DMS 273 (cell line): ENCODE results near the gene DPAGT1.
"Not testable (repeated sequence)": the region's sequence is repeated elsewhere in the genome, so short reads cannot be mapped to it uniquely, and the experiment has no call there.

Source experiments
- DNase-seq: peaks from one replicate; lab custom pipeline; 2025; ENCODE audit not compliant: unreplicated experiment; lab: John Stamatoyannopoulos, UW

Gene DPAGT1

GRCh38 chr11:119101759-119102423, at the start of gene DPAGT1:
Gene DPAGT1 (minus strand): TSS chr11:119101853. CDS start chr11:119101655, 198 bp downstream.
- DNase-seq = peak; percentile 96

DNA sequence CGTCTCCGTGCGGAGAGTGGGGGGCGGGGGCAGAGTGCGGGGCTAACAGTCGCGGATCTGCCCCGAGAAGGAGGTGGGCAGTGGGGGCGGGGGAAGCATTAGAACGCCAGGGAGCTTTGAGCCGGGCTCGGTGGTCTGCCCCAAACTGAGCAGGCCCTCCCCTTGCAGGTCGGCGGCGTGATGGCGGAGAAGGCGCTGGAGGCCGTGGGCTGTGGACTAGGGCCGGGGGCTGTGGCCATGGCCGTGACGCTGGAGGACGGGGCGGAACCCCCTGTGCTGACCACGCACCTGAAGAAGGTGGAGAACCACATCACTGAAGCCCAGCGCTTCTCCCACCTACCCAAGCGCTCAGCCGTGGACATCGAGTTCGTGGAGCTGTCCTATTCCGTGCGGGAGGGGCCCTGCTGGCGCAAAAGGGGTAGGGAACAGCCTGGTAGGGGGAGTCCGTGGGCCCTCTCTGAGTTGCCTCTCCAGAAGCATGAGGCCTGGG, 48.2 kb upstream of the DPAGT1 start:
- DNase-seq = no peak

GRCh38 chr11:119149018-119149785, 47.5 kb upstream of the DPAGT1 start, which contains the start of gene ABCG4:
Gene ABCG4 (plus strand): TSS chr11:119149052. CDS start chr11:119149966, 914 bp downstream.
- peak; percentile 44 for DNase-seq

DNA sequence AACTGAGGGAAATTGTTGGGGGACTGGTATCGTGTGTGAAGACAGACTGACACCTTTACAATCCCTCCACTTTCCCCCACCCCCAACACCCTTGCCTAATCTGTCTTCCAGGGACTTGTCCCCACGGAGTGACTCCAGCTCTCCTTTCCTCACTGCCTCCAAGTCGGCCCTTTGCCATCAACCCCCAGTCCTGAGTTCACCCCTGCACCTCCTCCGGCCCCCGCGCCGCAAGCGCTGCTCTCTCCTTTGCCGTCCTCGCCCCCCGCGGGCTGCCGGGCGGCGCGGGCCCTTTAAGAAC, 47.0 kb upstream of the DPAGT1 start:
- no peak for DNase-seq

- peak; percentile 57 for DNase-seq
Measured at GRCh38 chr11:119147604-119148333, 46.1 kb upstream of the DPAGT1 start.

GRCh38 chr11:119145551-119145950, 43.9 kb upstream of the DPAGT1 start:
- DNase-seq = no peak

- peak; percentile 80 for DNase-seq
Measured at GRCh38 chr11:119144825-119145486, 43.3 kb upstream of the DPAGT1 start.

DNA sequence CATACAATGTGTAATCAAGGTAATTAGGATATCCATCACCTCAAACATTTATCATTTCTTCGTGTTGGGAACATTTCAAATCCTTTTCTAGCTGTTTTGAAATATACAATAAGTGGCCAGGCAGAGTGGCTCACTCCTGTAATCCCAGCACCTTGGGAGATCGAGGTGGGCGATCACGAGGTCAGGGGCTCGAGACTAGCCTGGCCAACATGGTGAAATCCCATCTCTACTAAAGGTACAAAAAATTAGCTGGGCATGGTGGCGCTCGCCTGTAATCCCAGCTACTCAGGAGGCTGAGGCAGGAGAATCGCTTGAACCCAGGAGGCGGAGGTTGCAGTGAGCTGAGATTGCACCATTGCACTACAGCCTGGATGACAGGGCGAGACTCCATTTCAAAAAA, 37.6 kb upstream of the DPAGT1 start:
- not testable (repeated sequence) for DNase-seq

GRCh38 chr11:119134389-119134978, 32.8 kb upstream of the DPAGT1 start:
- DNase-seq = peak; percentile 52

GRCh38 chr11:119130662-119131061, 29.0 kb upstream of the DPAGT1 start:
- no peak for DNase-seq

- DNase-seq = no peak
Measured at GRCh38 chr11:119126675-119127268, 25.1 kb upstream of the DPAGT1 start.

- no peak for DNase-seq
Measured at GRCh38 chr11:119125821-119126220, 24.2 kb upstream of the DPAGT1 start.

GRCh38 chr11:119121811-119122124, 20.1 kb upstream of the DPAGT1 start:
- no peak for DNase-seq

DNA sequence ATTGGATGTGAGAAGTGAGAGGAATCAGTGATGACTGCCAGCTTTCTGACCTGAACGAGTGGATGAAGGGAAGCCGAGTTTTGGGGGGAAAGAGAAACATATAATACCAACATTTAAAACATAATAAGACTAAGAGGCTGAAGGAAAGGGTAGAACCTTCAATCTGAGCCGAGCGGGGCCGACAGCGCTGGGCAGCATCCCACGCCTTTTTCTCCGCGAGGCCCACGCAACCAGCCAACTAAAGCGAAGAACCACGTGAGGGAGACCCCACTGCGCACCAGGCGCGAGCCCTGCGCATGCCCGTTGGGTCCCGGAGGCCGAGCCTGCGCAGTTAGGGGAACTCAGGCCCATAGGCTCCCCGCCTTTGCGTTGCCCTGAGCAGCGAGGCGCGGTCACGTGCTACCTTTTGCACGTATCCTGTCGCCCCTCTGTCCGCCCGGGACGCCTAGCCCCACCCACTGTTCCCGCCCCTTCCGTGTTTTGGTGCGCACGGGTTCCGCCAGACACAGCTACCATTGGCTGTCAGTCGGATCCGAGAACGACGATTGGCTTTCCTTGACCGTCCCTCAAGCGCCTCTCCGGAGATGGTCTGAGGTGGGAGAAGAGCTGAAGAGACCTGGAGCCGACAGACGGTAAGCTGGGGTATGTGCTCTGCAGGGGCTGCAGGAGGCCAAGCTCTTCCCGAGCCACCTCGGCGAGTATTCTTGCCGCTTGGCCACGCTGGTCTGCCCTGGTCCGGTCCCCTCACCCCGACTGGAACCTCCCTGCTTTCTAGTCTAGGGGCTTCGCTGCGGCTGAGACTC, 19.6 kb upstream of the DPAGT1 start, which contains the start of gene HINFP:
Gene HINFP, plus strand, starts transcription at position 573 of the 803 bp plus-strand sequence. CDS start 5,365 bp downstream, outside the sequence.
- peak; percentile 99 for DNase-seq

DNA sequence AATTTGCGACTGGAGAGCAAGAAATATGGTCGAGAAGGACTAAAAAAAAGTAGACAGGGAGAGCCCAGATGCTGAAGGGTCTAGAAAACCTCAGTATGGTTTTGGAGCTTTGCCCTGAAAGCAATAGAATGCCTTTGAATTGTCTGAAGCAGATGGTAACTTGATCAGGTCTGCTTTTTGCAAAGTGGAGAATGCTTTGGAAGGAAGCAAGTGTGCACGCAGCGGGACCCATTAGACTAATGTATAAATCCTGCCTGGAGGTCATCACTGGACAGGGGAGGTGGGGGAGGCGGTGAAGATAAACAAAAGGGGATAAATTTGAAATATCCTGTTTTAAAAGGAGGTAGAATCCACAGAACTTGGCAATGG, 19.0 kb upstream of the DPAGT1 start:
- peak; percentile 78 for DNase-seq

DNA sequence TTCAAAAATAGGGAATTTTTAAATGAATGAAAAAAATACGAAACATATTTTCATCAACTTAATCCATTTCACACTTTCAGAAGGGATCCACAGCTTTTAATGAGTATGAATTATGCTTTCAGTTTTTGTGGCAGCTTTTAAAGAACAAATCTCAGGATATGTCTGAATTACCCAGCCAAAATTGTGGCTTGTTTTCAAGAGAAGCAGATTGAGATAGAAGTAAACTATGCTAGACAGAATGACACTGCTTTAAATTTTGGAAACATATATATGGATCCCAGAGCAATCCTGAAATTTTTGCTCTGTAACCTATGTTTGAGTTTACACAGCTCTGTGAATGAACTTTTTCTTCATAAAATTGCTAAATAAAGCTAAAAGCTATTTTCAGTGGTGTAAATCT, 17.3 kb upstream of the DPAGT1 start:
- no peak for DNase-seq

- DNase-seq = no peak
Measured at GRCh38 chr11:119118227-119118626, 16.6 kb upstream of the DPAGT1 start.

DNA sequence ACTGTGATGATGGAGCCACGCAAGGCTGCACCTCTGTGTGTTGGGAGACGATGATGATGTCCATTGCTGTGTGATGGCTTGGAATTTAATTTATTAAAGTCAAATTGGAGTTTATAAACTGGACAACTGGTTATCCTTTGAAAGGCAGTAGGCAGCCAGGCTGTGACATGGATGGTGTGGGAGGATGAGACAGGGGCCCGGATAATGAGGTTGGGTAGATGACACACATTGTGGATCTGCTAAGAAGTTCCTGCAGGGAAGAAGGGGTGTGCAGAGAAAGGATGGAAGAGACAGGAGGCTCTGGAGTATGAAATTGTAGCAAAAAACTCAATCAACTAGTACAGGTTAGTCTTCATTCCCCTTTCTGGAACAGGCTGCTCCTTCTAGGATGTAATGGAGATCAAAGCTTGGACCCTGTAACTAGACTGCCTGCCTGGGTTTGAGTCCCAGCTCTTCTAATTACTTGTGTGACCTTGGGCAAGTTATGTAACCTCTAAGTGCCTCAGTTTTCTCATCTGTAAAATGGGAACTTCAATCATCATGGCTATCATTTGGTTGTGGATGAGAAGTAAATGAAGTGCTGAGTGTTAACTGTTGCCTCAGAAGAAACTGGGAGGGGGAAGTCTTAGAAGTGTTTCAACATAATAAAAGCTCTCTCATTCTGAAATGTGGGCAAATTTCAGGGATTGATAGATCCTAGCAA, 15.5 kb upstream of the DPAGT1 start:
- DNase-seq = no peak

DNA sequence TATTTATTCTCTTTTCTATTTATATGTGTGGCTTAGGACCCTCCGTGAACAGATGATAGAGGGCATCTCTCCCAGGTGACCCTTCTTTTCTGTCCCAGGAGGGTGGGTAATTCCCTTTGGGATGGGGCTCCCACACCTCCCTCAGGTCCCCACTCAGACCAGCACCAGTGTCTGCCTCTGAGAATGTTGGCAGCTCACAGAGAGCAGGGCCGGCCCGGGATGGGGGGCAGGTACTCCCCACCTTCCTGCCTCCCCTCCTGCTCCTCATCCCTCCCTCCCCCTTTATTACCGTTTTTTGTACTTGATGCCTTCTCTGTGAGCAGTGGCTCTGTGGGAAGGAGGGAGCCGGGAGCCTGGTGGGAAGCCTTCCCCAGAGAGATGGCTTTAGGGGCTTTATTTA, 14.9 kb upstream of the DPAGT1 start:
- DNase-seq = no peak
